GM18520 (cell line): Measurements from ENCODE around the gene MRI1.
"Not testable (repeated sequence)": the region's sequence is repeated elsewhere in the genome, so short reads cannot be mapped to it uniquely, and the experiment has no call there.

Experiments
- ATAC-seq: cut with Tn5 transposase; IDR thresholded peaks from one replicate; pipeline ENCODE4 v1.9.1; 2021; ENCODE audit not compliant: unreplicated experiment

Gene MRI1

GRCh38 chr19:13764101-13764807, at the start of gene MRI1:
Gene MRI1 (plus strand): TSS chr19:13764522. CDS start chr19:13764589, 67 bp downstream.
- no peak for ATAC-seq

- no peak for ATAC-seq
Observed at GRCh38 chr19:13717194-13717643, 47.1 kb upstream of the MRI1 start.

GRCh38 chr19:13718733-13719132, 45.6 kb upstream of the MRI1 start:
- no peak for ATAC-seq

- ATAC-seq: no peak
Observed at GRCh38 chr19:13722146-13722545, 42.2 kb upstream of the MRI1 start.

GRCh38 chr19:13723206-13723605, 41.1 kb upstream of the MRI1 start:
- no peak for ATAC-seq

GRCh38 chr19:13726323-13726722, 38.0 kb upstream of the MRI1 start:
- no peak for ATAC-seq

GRCh38 chr19:13727798-13728197, 36.5 kb upstream of the MRI1 start:
- ATAC-seq: no peak

GRCh38 chr19:13729859-13730258, 34.5 kb upstream of the MRI1 start:
- ATAC-seq: no peak

GRCh38 chr19:13731147-13731964, 33.0 kb upstream of the MRI1 start:
- peak; percentile 97 for ATAC-seq

GRCh38 chr19:13732337-13732736, 32.0 kb upstream of the MRI1 start:
- ATAC-seq: no peak

GRCh38 chr19:13734751-13735150, 29.6 kb upstream of the MRI1 start:
- ATAC-seq: no peak

- no peak for ATAC-seq
Observed at GRCh38 chr19:13738073-13738472, 26.2 kb upstream of the MRI1 start.

- no peak for ATAC-seq
Observed at GRCh38 chr19:13741893-13742292, 22.4 kb upstream of the MRI1 start.

GRCh38 chr19:13742756-13743155, 21.6 kb upstream of the MRI1 start:
- ATAC-seq: no peak

GRCh38 chr19:13744174-13744573, 20.1 kb upstream of the MRI1 start:
- no peak for ATAC-seq

GRCh38 chr19:13747098-13747453, 17.2 kb upstream of the MRI1 start:
- no peak for ATAC-seq

- ATAC-seq: no peak
Observed at GRCh38 chr19:13748169-13748828, 16.0 kb upstream of the MRI1 start.

GRCh38 chr19:13751436-13751835, 12.9 kb upstream of the MRI1 start:
- no peak for ATAC-seq

GRCh38 chr19:13753622-13754021, 10.7 kb upstream of the MRI1 start:
- not testable (repeated sequence) for ATAC-seq

GRCh38 chr19:13756210-13756609, 8.1 kb upstream of the MRI1 start:
- no peak for ATAC-seq

GRCh38 chr19:13757805-13758772, 6.2 kb upstream of the MRI1 start:
- ATAC-seq: no peak
